Measurements from ENCODE around the gene NCKIPSD. TPM values are rescaled to one million over a fixed set of nuclear protein-coding genes. Genes with fewer than 3 reads are reported as not detected.
"Not testable (repeated sequence)": the region's sequence is repeated elsewhere in the genome, so short reads cannot be mapped to it uniquely, and the experiment has no call there.

The NCKIPSD gene
- 26.5 TPM for polyA plus RNA-seq (2013, experiment 1 of 2)
- 25.8 TPM for polyA plus RNA-seq (2013, experiment 2 of 2)

DNA sequence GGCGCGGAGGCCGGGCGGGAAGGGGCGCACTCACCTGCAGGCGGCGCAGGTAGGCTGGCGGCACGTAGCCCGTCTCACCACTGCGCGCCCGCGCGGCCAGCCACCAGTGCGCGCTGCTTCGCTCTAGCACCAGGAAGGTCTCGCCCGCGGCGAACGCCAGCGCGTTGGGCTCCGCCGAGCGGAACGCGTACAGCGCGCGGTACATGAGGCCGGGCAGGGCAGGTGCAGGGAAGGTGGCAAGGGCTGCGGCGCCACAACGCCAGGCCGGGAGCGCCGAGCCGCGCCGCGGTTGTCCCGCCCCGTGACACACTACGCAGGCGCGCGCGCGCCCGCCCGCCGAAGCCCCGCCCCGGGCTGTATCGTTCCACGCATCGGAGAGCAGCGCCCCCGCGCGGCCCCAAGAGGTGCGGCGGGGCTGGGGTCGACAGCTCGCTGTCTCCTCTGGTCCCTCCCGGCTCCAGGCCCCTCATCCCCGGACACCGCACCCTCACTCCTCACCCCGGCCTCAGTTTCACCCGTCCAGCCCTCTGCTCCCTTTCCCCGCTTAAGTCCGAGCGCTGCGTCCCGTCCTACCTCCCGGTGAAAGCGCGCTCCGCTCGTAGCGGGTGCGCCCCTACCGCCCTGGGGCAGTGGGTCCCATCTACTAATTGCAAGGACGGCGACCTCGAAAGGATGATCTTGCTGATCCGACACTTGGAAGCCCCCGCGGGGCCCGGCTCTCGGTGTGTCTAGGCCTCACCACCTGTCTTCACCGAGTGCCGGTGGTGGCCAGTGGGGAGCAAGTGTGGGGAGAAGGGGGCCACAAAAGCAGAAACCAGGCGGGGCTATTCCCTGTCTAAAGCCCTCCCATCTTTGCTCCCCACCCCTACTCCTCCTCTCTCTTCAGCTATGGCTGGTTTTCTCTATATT is at the start of gene NCKIPSD:
TSS of gene NCKIPSD (minus strand) at position 313 of the 909 bp plus-strand sequence. CDS start at position 205, 108 bp downstream.
- peak within 1 kb of the TSS; percentile 90 for H3K4me3 ChIP-seq (ENCODE audit: low read length)
- H3K27ac ChIP-seq (ENCODE audit: low read depth, low read length) = peak within 1 kb of the TSS; percentile 94
- WGBS = 1% methylated on average over 97 of the region's 97 CpGs
- H3K9ac ChIP-seq (ENCODE audit: low read depth, low read length) = peak within 1 kb of the TSS; percentile 87
- peaks cover 57% of the 10 kb centered on the region for H3K36me3 ChIP-seq (ENCODE audit: insufficient read depth, low read length)
- peaks cover 9% of the 10 kb centered on the region for H3K4me1 ChIP-seq (ENCODE audit: insufficient read depth, low read length)
- H3K27me3 ChIP-seq (ENCODE audit: insufficient read depth, low read length) = no peaks in the 10 kb centered on the region
- H3K9me3 ChIP-seq (ENCODE audit: insufficient read depth, low read depth, low read length) = no peaks in the 10 kb centered on the region

DNA sequence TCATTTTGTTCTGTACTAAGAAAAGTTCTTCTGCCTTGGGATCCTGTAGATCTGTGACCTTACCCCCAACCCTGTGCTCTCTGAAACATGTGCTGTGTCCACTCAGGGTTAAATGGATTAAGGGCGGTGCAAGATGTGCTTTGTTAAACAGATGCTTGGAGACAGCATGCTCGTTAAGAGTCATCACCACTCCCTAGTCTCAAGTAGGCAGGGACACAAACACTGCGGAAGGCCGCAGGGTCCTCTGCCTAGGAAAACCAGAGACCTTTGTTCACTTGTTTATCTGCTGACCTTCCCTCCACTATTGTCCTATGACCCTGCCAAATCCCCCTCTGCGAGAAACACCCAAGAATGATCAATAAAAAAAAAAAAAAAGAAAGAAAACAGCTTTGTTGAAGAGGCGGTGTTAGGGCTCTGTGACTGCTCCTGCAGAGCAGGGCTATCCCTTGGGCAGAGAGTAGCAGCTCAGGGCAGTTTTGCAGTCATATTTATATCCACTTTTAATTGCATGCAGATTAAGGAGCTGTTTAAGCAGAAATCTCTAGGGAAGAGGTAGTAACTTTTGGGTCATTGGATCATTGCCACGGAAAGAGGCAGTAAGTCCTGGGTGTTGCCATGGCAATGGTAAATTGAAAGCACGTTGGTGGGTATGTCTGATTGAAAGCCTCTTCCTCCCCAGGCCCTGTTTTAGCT is 49.5 kb upstream of the NCKIPSD start:
- WGBS = 76% methylated on average over 7 of the region's 8 CpGs
- H3K9ac ChIP-seq (ENCODE audit: low read depth, low read length); H3K4me3 ChIP-seq (ENCODE audit: low read length); H3K27me3 ChIP-seq (ENCODE audit: insufficient read depth, low read length); H3K27ac ChIP-seq (ENCODE audit: low read depth, low read length); H3K4me1 ChIP-seq (ENCODE audit: insufficient read depth, low read length); H3K36me3 ChIP-seq (ENCODE audit: insufficient read depth, low read length); H3K9me3 ChIP-seq (ENCODE audit: insufficient read depth, low read depth, low read length): not testable (repeated sequence)

DNA sequence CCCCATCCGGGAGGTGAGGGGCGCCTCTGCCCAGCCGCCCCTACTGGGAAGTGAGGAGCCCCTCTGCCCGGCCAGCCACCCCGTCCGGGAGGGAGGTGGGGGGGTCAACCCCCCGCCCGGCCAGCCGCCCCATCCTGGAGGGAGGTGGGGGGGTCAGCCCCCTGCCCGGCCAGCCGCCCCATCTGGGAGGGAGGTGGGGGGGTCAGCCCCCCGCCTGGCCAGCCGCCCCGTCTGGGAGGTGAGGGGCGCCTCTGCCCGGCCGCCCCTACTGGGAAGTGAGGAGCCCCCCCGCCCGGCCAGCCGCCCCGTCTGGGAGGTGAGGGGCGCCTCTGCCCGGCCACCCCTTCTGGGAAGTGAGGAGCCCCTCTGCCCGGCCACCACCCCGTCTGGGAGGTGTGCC is 48.8 kb upstream of the NCKIPSD start:
- H3K9ac ChIP-seq (ENCODE audit: low read depth, low read length); H3K36me3 ChIP-seq (ENCODE audit: insufficient read depth, low read length); H3K9me3 ChIP-seq (ENCODE audit: insufficient read depth, low read depth, low read length); H3K27ac ChIP-seq (ENCODE audit: low read depth, low read length); H3K4me3 ChIP-seq (ENCODE audit: low read length); H3K27me3 ChIP-seq (ENCODE audit: insufficient read depth, low read length); H3K4me1 ChIP-seq (ENCODE audit: insufficient read depth, low read length): not testable (repeated sequence)
- WGBS = 91% methylated on average over 20 of the region's 25 CpGs

DNA sequence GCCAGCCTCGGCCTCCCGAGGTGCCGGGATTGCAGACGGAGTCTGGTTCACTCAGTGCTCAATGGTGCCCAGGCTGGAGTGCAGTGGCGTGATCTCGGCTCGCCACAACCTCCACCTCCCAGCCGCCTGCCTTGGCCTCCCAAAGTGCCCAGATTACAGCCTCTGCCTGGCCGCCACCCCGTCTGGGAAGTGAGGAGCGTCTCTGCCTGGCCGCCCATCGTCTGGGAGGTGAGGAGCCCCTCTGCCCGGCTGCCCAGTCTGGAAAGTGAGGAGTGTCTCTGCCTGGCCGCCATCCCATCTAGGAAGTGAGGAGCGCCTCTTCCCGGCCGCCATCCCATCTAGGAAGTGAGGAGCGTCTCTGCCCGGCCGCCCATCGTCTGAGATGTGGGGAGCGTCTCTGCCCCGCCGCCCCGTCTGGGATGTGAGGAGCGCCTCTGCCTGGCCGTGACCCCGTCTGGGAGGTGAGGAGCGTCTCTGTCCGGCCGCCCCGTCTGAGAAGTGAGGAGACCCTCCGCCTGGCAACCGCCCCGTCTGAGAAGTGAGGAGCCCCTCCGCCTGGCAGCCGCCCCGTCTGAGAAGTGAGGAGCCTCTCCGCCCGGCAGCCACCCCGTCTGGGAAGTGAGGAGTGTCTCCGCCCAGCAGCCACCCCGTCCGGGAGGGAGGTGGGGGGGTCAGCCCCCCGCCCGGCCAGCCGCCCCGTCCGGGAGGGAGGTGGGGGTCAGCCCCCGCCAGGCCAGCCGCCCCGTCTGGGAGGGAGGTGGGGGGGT is 48.2 kb upstream of the NCKIPSD start:
- not testable (repeated sequence) for H3K9ac ChIP-seq (ENCODE audit: low read depth, low read length); H3K36me3 ChIP-seq (ENCODE audit: insufficient read depth, low read length); H3K9me3 ChIP-seq (ENCODE audit: insufficient read depth, low read depth, low read length); H3K4me3 ChIP-seq (ENCODE audit: low read length); H3K4me1 ChIP-seq (ENCODE audit: insufficient read depth, low read length); H3K27me3 ChIP-seq (ENCODE audit: insufficient read depth, low read length); H3K27ac ChIP-seq (ENCODE audit: low read depth, low read length)
- 95% methylated on average over 14 of the region's 53 CpGs for WGBS

DNA sequence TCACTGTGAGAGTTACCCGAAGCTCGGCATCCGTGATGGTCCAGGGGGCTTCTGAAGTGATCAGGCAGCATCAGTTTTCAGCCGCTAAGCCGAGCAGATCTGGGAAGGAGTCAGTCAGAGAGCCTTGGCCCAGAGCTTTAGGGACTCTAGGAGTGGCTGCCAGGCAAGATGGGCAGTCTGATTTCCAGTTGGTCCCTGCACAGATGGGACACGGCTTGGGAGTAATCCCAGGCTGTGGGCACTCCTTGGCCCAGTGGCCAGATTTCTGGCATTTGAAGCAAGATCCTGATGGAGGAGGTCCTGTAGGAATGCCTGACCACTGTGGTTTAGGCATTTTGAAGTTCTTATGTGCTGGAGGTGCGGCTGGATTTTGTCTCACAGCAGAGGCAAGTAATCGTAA is 41.8 kb upstream of the NCKIPSD start:
- Histone ChIP-seq H3K4me3 (ENCODE audit: low read length) (no peak overlapping the region), H3K9ac (ENCODE audit: low read depth, low read length) (no peak overlapping the region), H3K36me3 (ENCODE audit: insufficient read depth, low read length) (no peaks in the 10 kb centered on the region), H3K9me3 (ENCODE audit: insufficient read depth, low read depth, low read length) (no peaks in the 10 kb centered on the region), H3K27me3 (ENCODE audit: insufficient read depth, low read length) (no peaks in the 10 kb centered on the region), H3K27ac (ENCODE audit: low read depth, low read length) (no peak overlapping the region), H3K4me1 (ENCODE audit: insufficient read depth, low read length) (no peaks in the 10 kb centered on the region)
- WGBS = 95% methylated on average over 8 of the region's 8 CpGs

DNA sequence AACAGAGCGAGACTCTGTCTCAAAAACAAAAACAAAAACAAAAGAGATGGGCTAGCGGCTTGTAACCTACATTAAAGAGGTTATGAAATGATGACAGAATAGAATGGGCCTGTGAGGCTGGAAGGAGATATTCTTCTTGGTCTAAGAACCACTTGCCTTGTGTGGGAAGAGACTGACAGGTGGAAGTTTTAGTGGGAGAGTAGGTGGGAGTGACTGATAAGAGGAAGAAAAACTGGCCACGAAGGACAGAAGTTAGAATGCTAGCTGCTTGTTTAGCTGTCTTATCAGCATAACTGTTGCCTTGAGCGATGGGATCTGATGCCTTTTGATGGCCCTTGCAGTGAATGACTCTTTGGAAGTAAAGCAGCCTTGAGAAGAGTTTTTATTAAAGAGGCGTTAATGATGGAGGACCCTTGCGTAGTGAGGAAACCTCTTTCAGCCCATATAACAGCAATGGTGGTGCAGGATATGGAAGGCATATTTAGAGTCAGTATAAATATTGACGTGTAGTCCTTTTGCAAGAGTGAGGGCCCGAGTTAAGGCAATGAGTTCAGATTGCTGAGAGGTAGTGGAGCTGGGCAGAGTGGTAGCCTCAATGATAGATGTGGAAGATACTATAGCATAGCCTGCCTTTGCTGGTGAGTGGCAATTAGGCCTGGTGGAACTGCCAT is 39.6 kb upstream of the NCKIPSD start:
- not testable (repeated sequence) for H3K4me3 ChIP-seq (ENCODE audit: low read length); H3K4me1 ChIP-seq (ENCODE audit: insufficient read depth, low read length); H3K36me3 ChIP-seq (ENCODE audit: insufficient read depth, low read length); H3K9me3 ChIP-seq (ENCODE audit: insufficient read depth, low read depth, low read length); H3K27ac ChIP-seq (ENCODE audit: low read depth, low read length); H3K9ac ChIP-seq (ENCODE audit: low read depth, low read length); H3K27me3 ChIP-seq (ENCODE audit: insufficient read depth, low read length)
- WGBS = 92% methylated on average over 7 of the region's 8 CpGs

DNA sequence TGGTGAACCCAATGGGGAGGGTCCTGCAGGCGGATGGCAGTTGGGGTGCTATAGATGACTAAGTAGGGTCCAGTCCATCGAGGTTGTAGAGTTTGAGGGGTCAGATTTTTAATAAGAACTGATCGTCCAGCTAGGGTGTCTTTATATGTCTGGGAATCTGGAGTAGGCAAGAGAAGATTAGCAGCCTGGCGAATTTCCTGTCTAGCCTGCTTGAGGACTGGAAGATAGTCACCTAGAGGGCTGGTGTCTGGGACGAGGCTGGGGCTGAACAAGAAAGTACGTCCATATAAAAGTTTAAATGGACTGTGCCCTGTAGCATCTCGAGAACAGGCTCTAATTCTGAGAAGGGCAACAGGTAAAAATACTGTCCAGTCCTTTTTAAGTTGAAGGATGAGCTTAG is 38.0 kb upstream of the NCKIPSD start:
- H3K27ac ChIP-seq (ENCODE audit: low read depth, low read length) = no peak overlapping the region
- H3K4me3 ChIP-seq (ENCODE audit: low read length) = no peak overlapping the region
- H3K4me1 ChIP-seq (ENCODE audit: insufficient read depth, low read length) = no peaks in the 10 kb centered on the region
- H3K27me3 ChIP-seq (ENCODE audit: insufficient read depth, low read length) = no peaks in the 10 kb centered on the region
- H3K9ac ChIP-seq (ENCODE audit: low read depth, low read length) = no peak overlapping the region
- no peaks in the 10 kb centered on the region for H3K36me3 ChIP-seq (ENCODE audit: insufficient read depth, low read length)
- no peaks in the 10 kb centered on the region for H3K9me3 ChIP-seq (ENCODE audit: insufficient read depth, low read depth, low read length)
- 91% methylated on average over 7 of the region's 7 CpGs for WGBS

DNA sequence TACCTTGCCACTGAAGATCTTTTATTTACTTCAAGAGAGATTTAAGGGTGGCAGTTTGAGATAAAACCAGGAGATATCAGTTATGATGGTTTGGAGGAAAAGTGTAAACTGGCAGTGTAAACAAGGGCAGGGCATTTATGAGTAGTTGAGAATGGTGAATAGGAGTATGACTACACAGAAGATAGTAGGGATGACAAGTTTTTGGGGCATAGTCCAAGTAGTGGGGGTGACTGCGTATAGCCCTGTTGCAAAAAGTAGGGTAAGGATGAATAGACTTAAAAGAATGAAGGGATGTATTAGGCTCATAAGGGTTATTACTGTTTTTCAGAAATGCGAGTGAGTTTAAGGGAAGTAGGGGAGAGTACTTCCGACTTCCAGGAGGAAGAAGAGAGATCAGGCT is 37.6 kb upstream of the NCKIPSD start:
- H3K9me3 ChIP-seq (ENCODE audit: insufficient read depth, low read depth, low read length); H3K4me1 ChIP-seq (ENCODE audit: insufficient read depth, low read length); H3K9ac ChIP-seq (ENCODE audit: low read depth, low read length); H3K4me3 ChIP-seq (ENCODE audit: low read length); H3K27me3 ChIP-seq (ENCODE audit: insufficient read depth, low read length); H3K27ac ChIP-seq (ENCODE audit: low read depth, low read length); H3K36me3 ChIP-seq (ENCODE audit: insufficient read depth, low read length): not testable (repeated sequence)
- WGBS = 89% methylated on average over 3 of the region's 3 CpGs

DNA sequence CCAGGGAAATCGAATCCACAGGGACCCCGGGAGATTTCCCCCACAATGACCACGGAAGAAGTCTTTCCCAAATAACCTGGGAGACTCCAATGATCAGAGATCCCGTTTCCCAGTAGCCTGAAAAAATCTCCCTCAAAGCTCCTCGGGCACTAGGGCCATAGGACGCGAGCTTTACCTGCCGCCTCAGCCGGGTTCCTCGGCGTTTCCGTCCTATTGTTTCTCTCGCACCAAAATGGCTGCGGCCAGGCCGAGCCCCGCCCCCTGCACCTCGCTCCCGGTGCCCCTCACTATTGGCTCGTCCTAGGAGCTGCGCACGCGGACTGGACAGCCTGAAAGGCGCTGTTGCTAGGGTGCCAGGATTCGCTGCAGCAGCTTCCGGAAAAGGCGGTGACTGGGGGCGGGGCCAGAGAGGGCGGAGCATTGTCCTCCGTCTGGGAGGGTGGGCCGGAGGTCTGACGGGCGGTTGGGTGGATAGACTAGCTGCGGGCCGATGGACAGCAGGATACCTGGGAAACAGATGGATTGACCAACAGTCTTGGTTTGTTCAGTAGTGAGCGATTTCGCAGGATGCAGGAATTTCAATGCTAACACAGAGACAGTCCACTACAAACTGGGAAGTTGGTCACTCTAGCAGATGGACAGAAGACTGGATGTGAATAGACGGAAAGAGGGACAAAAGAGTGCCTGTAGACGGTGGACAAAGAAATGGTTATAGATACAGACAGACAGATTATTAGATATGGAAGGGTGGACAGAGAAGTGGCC is 31.4 kb upstream of the NCKIPSD start, which contains the start of gene IP6K2:
TSS of gene IP6K2 (minus strand) at position 240 of the 765 bp plus-strand sequence. CDS start 21,930 bp downstream, outside the sequence.
- H3K9me3 ChIP-seq (ENCODE audit: insufficient read depth, low read depth, low read length) = no peaks in the 10 kb centered on the region
- H3K4me3 ChIP-seq (ENCODE audit: low read length) = peak within 1 kb of the TSS; percentile 97
- peaks cover 14% of the 10 kb centered on the region; the same call in 1 of the 2 replicates for H3K4me1 ChIP-seq (ENCODE audit: insufficient read depth, low read length)
- peak within 1 kb of the TSS; percentile 100 for H3K9ac ChIP-seq (ENCODE audit: low read depth, low read length)
- peak within 1 kb of the TSS; percentile 99 for H3K27ac ChIP-seq (ENCODE audit: low read depth, low read length)
- WGBS = 6% methylated on average over 38 of the region's 38 CpGs
- no peaks in the 10 kb centered on the region for H3K27me3 ChIP-seq (ENCODE audit: insufficient read depth, low read length)
- H3K36me3 ChIP-seq (ENCODE audit: insufficient read depth, low read length) = peaks cover 27% of the 10 kb centered on the region

DNA sequence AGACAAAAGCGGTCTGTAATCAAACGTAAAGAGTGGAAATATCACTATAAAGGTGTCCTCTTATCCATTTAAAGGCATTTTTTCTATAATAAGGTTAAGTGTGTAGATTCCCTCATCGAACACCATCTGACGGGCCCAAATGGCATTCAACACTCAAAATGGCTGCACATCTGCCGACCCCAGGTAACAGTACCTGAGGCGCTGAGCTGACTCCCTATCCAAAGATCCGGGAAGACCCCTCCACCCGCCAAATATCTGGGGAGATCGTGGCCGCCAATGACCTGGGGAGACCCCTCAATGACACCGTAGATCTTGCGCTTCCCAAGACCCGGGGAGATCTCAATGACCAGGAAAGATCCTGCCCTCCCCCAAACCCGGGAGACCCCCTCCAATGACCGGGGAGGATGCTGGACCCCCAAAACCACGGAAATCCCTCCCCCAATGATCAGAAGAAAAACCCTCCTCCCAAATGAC is 30.8 kb upstream of the NCKIPSD start:
- H3K4me1 ChIP-seq (ENCODE audit: insufficient read depth, low read length) = peaks cover 14% of the 10 kb centered on the region; the same call in 1 of the 2 replicates
- WGBS = 0% methylated on average over 15 of the region's 16 CpGs
- peaks cover 32% of the 10 kb centered on the region for H3K36me3 ChIP-seq (ENCODE audit: insufficient read depth, low read length)
- H3K4me3 ChIP-seq (ENCODE audit: low read length) = peak overlapping the region; percentile 97
- no peaks in the 10 kb centered on the region for H3K9me3 ChIP-seq (ENCODE audit: insufficient read depth, low read depth, low read length)
- peak overlapping the region; percentile 100 for H3K9ac ChIP-seq (ENCODE audit: low read depth, low read length)
- H3K27ac ChIP-seq (ENCODE audit: low read depth, low read length) = peak overlapping the region; percentile 99
- no peaks in the 10 kb centered on the region for H3K27me3 ChIP-seq (ENCODE audit: insufficient read depth, low read length)
